Liver (tissue), 9 donors: Measurements from ENCODE around the gene C4orf36. TPM values are rescaled to one million over a fixed set of nuclear protein-coding genes. Genes with fewer than 3 reads are reported as not detected.

Experiments
- DNase-seq: peaks from one replicate; pipeline ENCODE4 v3.0.0-alpha.2; 2017; ENCODE audit warnings: low spot score
- H3K27ac ChIP-seq, 2 donors: one replicate each; pipeline ENCODE4 v1.7.0; 2013; ENCODE audit warnings: inconsistent platforms in 2 of 2, low read length in 2 of 2, control low read depth in 1 of 2, low read depth in 1 of 2, mild to moderate bottlenecking in 1 of 2
- H3K27me3 ChIP-seq, 4 donors: one replicate each; pipeline versions ENCODE4 v1.6.1 to v1.7.0; 2013; ENCODE audit warnings: low read length in 3 of 4, inconsistent platforms in 1 of 4, mild to moderate bottlenecking in 1 of 4, moderate library complexity in 1 of 4; ENCODE audit not compliant: control insufficient read depth in 4 of 4, insufficient read depth in 4 of 4
- H3K36me3 ChIP-seq, 4 donors: one replicate each; pipeline versions ENCODE4 v1.6.1 to v1.7.0; 2013; ENCODE audit warnings: low read length in 3 of 4, mild to moderate bottlenecking in 3 of 4, low read depth in 1 of 4, moderate library complexity in 1 of 4; ENCODE audit not compliant: control insufficient read depth in 4 of 4, insufficient read depth in 3 of 4
- H3K4me1 ChIP-seq, 4 donors: one replicate each; pipeline versions ENCODE4 v1.6.1 to v1.7.0; 2013; ENCODE audit warnings: low read length in 3 of 4, mild to moderate bottlenecking in 3 of 4, moderate library complexity in 1 of 4; ENCODE audit not compliant: control insufficient read depth in 4 of 4, insufficient read depth in 4 of 4
- H3K4me3 ChIP-seq, 3 donors: one replicate each; pipeline versions ENCODE4 v1.6.1 to v1.7.0; 2013; ENCODE audit warnings: low read length in 3 of 3, control low read depth in 1 of 3, low read depth in 1 of 3, mild to moderate bottlenecking in 1 of 3
- H3K9ac ChIP-seq, 2 donors: one replicate each; pipeline ENCODE4 v1.7.0; 2013; ENCODE audit warnings: low read length in 2 of 2, mild to moderate bottlenecking in 2 of 2, moderate library complexity in 2 of 2, control low read depth in 1 of 2, low read depth in 1 of 2
- H3K9me3 ChIP-seq, 4 donors: one replicate each; pipeline versions ENCODE4 v1.6.1 to v1.7.0; 2013; ENCODE audit warnings: low read length in 3 of 4; ENCODE audit not compliant: control insufficient read depth in 4 of 4
- FOXA1 ChIP-seq: IDR thresholded peaks from 2 replicates; pipeline ENCODE4 v1.6.1; 2016; ENCODE audit warnings: antibody characterized with exemption
- FOXA2 ChIP-seq: IDR thresholded peaks from 2 replicates; pipeline ENCODE4 v1.6.1; 2016; ENCODE audit warnings: antibody characterized with exemption
- GABPA ChIP-seq, 2 donors: IDR thresholded peaks in 1 of 2; conservative IDR thresholded peaks in 1 of 2; 2 replicates each; pipeline ENCODE4 v1.6.1; 2016; ENCODE audit warnings: antibody characterized with exemption in 2 of 2, mild to moderate bottlenecking in 1 of 2, moderate library complexity in 1 of 2
- HNF4A ChIP-seq, 2 donors: conservative IDR thresholded peaks; 2 replicates each; pipeline ENCODE4 v1.6.1; 2016; ENCODE audit warnings: antibody characterized with exemption in 2 of 2, mild to moderate bottlenecking in 2 of 2
- HNF4G ChIP-seq: IDR thresholded peaks from 2 replicates; pipeline ENCODE4 v1.6.1; 2016; ENCODE audit warnings: antibody characterized with exemption
- JUND ChIP-seq, 2 donors: IDR thresholded peaks; 2 replicates each; pipeline ENCODE4 v1.6.1; 2016; ENCODE audit warnings: antibody characterized with exemption in 2 of 2
- NR2F2 ChIP-seq: IDR thresholded peaks from 2 replicates; pipeline ENCODE4 v1.6.1; 2016; ENCODE audit warnings: antibody characterized with exemption
- RAD21 ChIP-seq, 2 donors: IDR thresholded peaks; 2 replicates each; pipeline ENCODE4 v1.6.1; 2016; ENCODE audit warnings: antibody characterized with exemption in 2 of 2, mild to moderate bottlenecking in 2 of 2
- RXRA ChIP-seq, 2 donors: IDR thresholded peaks; 2 replicates each; pipeline ENCODE4 v1.6.1; 2017 to 2018; ENCODE audit warnings: antibody characterized with exemption in 2 of 2, mild to moderate bottlenecking in 1 of 2
- SP1 ChIP-seq: IDR thresholded peaks from 2 replicates; pipeline ENCODE4 v1.6.1; 2018; ENCODE audit warnings: antibody characterized with exemption, mild to moderate bottlenecking
- YY1 ChIP-seq: IDR thresholded peaks from 2 replicates; pipeline ENCODE4 v1.6.1; 2016; ENCODE audit warnings: antibody characterized with exemption, mild to moderate bottlenecking
- WGBS: extraction: QIAGEN DNeasy Blood & Tissue Kit; methylation state at CpG from one replicate; pipeline ENCODE4 v1.1.7; 2013; 5-methylcytosine and 5-hydroxymethylcytosine counted together
- polyA plus RNA-seq, 2 donors: library from polyadenylated mRNA; stranded (reverse) in 1 of 2; unstranded in 1 of 2; fragments of 200-250 nt in 1 of 2; fragments of >200 nt in 1 of 2; fragmentation: Nextera tagmentation in 1 of 2; extraction: Ambion mirVana in 1 of 2; gene quantifications; one replicate each; pipeline versions ENCODE4 v1.2.1 to v1.2.3, GENCODE V29; 2013 to 2015
- total RNA-seq, 2 donors: library from RNA; depleted of rRNA; stranded (reverse); fragments of >200 nt; gene quantifications; one replicate each; pipeline ENCODE4 v1.2.3, GENCODE V29; 2014
- TF ChIP-seq, protein P1 (sequence below): IDR thresholded peaks from 2 replicates; pipeline ENCODE4 v1.6.1; 2016; ENCODE audit warnings: antibody characterized with exemption
- TF ChIP-seq, protein P2 (sequence below): IDR thresholded peaks from 2 replicates; pipeline ENCODE4 v1.6.1; 2016; ENCODE audit warnings: antibody characterized with exemption
- TF ChIP-seq, protein P3 (sequence below): fragments of 150-350 bp; IDR thresholded peaks from 2 replicates; pipeline ENCODE4 v1.5.1; 2017; ENCODE audit warnings: improper control_type of control experiment, low read depth, low read length; ENCODE audit not compliant: missing input control
- TF ChIP-seq, protein P4 (sequence below): IDR thresholded peaks from 2 replicates; pipeline ENCODE4 v1.6.1; 2016; ENCODE audit warnings: antibody characterized with exemption, mild to moderate bottlenecking
- TF ChIP-seq, protein P5 (sequence below): IDR thresholded peaks from 2 replicates; pipeline ENCODE4 v1.6.1; 2016; ENCODE audit warnings: antibody characterized with exemption
- donor health status: healthy.
- donor health status: healthy.
- donor health status: healthy.
- donor health status: healthy.
- donor health status: healthy.

C4orf36 gene
- total and polyA plus RNA-seq, 4 donors, result 0.09 TPM; not detected in 3

DNA sequence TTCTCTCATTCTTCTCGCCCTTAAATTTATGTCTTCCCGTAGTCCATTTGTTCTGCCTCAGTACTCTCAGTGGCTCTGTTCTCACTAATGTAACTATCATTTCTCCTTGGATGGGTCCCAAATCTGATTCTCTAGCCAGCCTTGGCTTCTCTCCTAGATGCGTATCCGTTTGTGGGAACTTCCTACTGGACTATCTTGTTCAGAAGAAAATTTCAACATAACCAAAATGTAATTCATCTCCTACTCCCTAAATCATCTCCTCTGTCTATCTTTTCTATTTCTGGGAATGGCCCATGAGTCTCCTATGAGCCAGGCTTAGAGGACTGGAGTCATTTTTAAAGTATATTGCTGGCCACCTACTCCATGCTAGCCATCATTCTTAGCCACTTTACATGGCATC is 4.4 kb upstream of the C4orf36 start:
- H3K4me3 ChIP-seq, result no peak overlapping the region
- 59% methylated on average over 4 of the region's 4 CpGs for WGBS
- peaks cover 0 to 12% (median 5%) of the 10 kb centered on the region in 4 donors for H3K4me1 ChIP-seq
- no peak overlapping the region for H3K27ac ChIP-seq
- no peak overlapping the region for H3K9ac ChIP-seq
- no peaks in the 10 kb centered on the region for H3K9me3 ChIP-seq
- TF ChIP-seq SP1, result no peak
- TF ChIP-seq, protein P1, sequence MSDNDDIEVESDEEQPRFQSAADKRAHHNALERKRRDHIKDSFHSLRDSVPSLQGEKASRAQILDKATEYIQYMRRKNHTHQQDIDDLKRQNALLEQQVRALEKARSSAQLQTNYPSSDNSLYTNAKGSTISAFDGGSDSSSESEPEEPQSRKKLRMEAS, result no peak
- TF ChIP-seq FOXA1, result no peak
- TF ChIP-seq NR2F2, result no peak
- no peak for TF ChIP-seq HNF4A (conservative IDR thresholded peaks at IDR 0.05)
- TF ChIP-seq GABPA (IDR thresholded peaks at IDR 0.05 in 1 of 2, conservative IDR thresholded peaks at IDR 0.05 in 1 of 2), result no peak
- TF ChIP-seq, protein P2, sequence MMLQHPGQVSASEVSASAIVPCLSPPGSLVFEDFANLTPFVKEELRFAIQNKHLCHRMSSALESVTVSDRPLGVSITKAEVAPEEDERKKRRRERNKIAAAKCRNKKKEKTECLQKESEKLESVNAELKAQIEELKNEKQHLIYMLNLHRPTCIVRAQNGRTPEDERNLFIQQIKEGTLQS, result no peak
- TF ChIP-seq HNF4G, result no peak
- TF ChIP-seq JUND (IDR thresholded peaks at IDR 0.05), result no peak
- no peak for DNase-seq
- H3K36me3 ChIP-seq, result no peaks in the 10 kb centered on the region
- no peaks in the 10 kb centered on the region for H3K27me3 ChIP-seq

DNA sequence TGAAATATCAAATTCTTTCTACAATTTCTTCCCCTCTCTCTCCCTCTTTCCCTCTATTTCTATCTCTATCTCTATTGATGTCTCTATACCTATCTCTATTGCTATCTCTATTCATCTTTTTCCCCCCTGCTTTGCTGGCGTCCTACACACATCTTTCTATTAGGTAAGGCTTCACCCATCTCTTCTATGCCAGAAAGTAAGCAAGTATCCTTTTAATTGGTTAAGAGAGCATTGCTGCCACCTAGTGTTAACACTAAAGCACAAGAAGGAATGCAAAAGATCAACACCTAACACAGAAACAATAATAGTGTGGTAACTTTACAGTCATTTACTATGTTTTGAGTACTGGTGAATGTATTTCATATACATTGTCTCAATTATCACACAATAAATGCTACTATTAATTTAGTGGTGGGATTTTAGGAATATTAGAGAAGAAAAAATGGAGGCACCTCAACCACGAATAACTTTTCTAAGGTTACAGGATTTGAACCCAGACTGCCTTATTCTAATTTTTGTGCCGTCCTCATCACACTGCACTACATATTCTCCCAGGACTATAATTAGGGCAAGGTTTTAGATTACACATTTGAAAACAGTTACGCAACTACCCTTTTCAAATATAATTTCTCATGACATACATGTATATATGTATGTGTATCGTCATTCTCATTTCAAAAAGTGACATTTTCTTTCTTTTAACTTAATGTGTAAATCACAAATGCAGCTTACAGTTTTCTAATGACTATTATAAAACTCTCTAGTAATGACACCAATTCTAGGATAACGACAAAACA is 3.7 kb upstream of the C4orf36 start:
- Histone ChIP-seq H3K27ac (no peak overlapping the region), H3K4me1 (peaks cover 0 to 14% (median 9%) of the 10 kb centered on the region in 4 donors), H3K27me3 (no peaks in the 10 kb centered on the region), H3K9me3 (no peaks in the 10 kb centered on the region), H3K36me3 (no peaks in the 10 kb centered on the region), H3K4me3 (no peak overlapping the region), H3K9ac (no peak overlapping the region)
- WGBS, result 73% methylated on average over 6 of the region's 6 CpGs
- TF ChIP-seq RAD21 (IDR thresholded peaks at IDR 0.05) (peak; percentile 94 to 96), SP1 (no peak)
- TF ChIP-seq, protein P3, sequence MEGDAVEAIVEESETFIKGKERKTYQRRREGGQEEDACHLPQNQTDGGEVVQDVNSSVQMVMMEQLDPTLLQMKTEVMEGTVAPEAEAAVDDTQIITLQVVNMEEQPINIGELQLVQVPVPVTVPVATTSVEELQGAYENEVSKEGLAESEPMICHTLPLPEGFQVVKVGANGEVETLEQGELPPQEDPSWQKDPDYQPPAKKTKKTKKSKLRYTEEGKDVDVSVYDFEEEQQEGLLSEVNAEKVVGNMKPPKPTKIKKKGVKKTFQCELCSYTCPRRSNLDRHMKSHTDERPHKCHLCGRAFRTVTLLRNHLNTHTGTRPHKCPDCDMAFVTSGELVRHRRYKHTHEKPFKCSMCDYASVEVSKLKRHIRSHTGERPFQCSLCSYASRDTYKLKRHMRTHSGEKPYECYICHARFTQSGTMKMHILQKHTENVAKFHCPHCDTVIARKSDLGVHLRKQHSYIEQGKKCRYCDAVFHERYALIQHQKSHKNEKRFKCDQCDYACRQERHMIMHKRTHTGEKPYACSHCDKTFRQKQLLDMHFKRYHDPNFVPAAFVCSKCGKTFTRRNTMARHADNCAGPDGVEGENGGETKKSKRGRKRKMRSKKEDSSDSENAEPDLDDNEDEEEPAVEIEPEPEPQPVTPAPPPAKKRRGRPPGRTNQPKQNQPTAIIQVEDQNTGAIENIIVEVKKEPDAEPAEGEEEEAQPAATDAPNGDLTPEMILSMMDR, result peak; percentile 75
- no peak for DNase-seq

DNA sequence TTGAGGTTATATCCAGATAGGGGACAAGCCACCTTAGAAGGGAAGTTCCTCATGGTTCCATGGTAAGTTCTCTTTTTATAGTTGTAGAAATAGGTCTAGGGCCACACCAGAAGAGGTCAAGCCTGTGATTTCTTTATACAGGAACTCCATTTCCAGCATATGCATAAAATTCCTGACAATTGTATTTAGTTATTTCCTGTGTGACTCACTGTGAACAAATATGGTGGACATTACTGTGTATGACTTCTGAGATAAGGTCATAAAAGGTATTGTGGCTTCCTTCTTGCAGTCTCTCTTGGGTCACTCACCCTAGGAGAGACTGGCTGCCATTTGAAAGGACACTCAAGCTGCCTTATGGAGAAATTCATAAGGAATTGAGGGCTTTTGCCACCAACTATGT is 2.2 kb upstream of the C4orf36 start:
- Histone ChIP-seq H3K4me3 (no peak overlapping the region), H3K27ac (no peak overlapping the region), H3K9me3 (no peaks in the 10 kb centered on the region), H3K36me3 (no peaks in the 10 kb centered on the region), H3K4me1 (peaks cover 0 to 14% (median 9%) of the 10 kb centered on the region in 4 donors), H3K9ac (no peak overlapping the region), H3K27me3 (no peaks in the 10 kb centered on the region)
- no peak for DNase-seq
- TF ChIP-seq FOXA2 (no peak), RXRA (IDR thresholded peaks at IDR 0.05) (no peak), FOXA1 (no peak), GABPA (IDR thresholded peaks at IDR 0.05 in 1 of 2, conservative IDR thresholded peaks at IDR 0.05 in 1 of 2) (no peak), HNF4A (conservative IDR thresholded peaks at IDR 0.05) (no peak), JUND (IDR thresholded peaks at IDR 0.05) (no peak), RAD21 (IDR thresholded peaks at IDR 0.05) (no peak), YY1 (no peak)
- TF ChIP-seq, protein P2, result no peak
- TF ChIP-seq, protein P4, sequence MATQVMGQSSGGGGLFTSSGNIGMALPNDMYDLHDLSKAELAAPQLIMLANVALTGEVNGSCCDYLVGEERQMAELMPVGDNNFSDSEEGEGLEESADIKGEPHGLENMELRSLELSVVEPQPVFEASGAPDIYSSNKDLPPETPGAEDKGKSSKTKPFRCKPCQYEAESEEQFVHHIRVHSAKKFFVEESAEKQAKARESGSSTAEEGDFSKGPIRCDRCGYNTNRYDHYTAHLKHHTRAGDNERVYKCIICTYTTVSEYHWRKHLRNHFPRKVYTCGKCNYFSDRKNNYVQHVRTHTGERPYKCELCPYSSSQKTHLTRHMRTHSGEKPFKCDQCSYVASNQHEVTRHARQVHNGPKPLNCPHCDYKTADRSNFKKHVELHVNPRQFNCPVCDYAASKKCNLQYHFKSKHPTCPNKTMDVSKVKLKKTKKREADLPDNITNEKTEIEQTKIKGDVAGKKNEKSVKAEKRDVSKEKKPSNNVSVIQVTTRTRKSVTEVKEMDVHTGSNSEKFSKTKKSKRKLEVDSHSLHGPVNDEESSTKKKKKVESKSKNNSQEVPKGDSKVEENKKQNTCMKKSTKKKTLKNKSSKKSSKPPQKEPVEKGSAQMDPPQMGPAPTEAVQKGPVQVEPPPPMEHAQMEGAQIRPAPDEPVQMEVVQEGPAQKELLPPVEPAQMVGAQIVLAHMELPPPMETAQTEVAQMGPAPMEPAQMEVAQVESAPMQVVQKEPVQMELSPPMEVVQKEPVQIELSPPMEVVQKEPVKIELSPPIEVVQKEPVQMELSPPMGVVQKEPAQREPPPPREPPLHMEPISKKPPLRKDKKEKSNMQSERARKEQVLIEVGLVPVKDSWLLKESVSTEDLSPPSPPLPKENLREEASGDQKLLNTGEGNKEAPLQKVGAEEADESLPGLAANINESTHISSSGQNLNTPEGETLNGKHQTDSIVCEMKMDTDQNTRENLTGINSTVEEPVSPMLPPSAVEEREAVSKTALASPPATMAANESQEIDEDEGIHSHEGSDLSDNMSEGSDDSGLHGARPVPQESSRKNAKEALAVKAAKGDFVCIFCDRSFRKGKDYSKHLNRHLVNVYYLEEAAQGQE, result no peak
- TF ChIP-seq, protein P3, result no peak
- TF ChIP-seq, protein P5, sequence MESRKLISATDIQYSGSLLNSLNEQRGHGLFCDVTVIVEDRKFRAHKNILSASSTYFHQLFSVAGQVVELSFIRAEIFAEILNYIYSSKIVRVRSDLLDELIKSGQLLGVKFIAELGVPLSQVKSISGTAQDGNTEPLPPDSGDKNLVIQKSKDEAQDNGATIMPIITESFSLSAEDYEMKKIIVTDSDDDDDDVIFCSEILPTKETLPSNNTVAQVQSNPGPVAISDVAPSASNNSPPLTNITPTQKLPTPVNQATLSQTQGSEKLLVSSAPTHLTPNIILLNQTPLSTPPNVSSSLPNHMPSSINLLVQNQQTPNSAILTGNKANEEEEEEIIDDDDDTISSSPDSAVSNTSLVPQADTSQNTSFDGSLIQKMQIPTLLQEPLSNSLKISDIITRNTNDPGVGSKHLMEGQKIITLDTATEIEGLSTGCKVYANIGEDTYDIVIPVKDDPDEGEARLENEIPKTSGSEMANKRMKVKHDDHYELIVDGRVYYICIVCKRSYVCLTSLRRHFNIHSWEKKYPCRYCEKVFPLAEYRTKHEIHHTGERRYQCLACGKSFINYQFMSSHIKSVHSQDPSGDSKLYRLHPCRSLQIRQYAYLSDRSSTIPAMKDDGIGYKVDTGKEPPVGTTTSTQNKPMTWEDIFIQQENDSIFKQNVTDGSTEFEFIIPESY, result no peak
